ENCODE measurements around the gene GNAT2.
"Not testable (repeated sequence)": the region's sequence is repeated elsewhere in the genome, so short reads cannot be mapped to it uniquely, and the experiment has no call there.

GNAT2 gene

DNA sequence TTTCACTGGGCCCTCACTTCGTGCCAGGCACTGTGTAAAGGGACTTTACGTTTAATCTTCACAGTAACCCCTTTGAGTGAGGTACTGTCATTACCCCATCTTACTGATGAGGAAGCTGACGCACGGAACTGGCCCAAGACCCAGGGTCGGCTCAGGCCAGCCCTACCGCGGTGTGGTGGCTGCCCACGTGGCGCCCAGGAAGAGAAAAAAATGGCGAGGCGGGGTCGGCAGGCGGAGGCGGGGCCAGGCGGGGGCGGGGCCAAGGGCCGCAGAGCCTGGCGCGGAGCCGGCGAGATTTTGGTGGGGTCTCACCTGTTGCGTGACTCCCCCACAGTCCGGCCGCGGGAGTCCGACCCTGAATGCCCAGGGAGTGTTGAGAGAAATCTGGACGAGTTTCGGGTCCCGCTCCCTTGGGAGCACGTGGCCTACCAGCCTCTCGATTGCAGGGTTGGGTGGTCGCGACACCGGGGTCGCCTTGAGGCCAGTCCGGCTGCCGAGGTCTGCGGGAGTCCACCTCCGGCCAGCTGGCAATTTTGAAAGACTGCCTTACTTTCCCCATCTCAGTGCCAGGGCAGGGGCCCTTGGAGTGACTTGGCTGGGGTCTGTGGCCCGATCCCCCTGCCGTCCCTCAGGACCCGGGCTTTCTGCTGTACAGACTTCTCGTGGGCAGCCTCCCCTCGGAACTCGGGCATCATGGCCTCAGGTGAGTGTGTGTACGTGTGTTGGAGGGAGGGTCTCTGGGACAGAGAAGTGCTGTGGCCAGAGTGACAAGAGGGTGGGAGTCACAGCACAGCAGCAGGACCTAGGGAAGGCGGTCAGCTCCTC is at the start of gene GNAT2, which contains the start of gene AMPD2:
TSS of gene GNAT2 (minus strand) at position 41 of the 825 bp plus-strand sequence. CDS start 6,746 bp downstream, outside the sequence.
TSS of gene AMPD2 (plus strand) at position 262 of the 825 bp plus-strand sequence. CDS start 1,339 bp downstream, outside the sequence.
- peak; percentile 81 for DNase-seq

DNA sequence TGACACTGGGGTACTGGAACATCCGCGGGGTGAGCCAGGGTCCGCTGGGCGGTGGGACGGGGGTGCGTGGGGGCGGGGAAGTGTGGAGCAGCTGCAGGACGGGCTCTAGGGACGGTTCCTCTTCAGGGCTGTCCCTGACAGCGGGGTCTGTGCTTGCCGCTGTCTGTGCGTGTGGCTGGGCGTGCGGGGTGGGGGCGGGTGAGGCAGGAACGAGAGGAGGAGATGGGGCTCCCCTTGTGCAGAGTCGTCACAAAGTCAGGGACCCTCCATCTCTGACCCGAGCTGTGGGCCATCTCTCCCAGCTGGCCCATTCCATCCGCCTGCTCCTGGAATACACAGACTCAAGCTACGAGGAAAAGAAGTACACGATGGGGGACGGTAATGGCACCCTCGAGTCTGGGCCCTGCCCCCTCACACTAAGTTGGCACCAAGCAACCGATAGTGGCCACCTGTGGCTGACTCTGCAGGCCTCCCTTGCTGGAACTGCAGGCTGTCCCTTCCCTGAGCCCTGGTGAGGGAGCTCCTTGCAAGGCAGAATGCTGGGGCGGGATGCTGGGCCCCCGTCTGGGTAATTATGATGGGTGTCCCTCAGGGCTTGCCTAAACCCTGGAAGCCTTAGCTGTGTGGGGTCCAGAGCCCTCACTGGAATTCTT is 48.8 kb upstream of the GNAT2 start:
- DNase-seq = no peak

DNA sequence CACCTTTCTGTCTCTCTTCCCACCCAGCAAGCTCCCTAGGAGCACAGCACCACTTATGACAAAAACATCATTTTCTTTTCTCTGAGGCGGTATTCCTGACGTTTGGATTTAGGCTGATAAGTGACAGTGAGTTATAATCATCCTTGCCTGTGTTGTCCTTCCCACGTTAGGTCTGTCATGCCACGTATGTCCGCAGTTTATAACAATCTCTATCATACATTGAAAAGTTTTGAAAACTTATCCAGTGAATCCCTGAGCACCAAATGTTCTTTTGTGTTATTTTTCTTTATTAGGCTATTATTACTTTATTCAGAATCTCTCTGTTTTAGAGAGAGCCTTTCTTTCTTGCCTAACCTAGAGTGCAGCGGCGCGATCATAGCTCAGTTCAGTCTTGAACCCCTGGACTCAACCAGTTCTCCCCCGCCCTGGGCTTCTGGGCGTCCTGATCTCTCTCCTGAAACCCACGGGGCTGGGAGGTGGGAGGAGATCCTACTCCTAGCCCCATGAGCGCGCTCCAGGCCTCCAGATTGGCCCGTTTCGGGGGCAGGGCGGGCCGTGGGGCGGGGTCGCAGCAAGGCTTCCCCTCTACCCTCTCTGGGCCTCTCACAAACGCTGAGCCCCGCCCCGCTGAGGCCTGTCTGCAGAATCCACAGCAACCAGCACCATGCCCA is 48.2 kb upstream of the GNAT2 start, which contains the start of gene GSTM2:
TSS of gene GSTM2 (plus strand) at position 606 of the 671 bp plus-strand sequence. CDS start at position 665, 59 bp downstream.
- peak; percentile 81 for DNase-seq

DNA sequence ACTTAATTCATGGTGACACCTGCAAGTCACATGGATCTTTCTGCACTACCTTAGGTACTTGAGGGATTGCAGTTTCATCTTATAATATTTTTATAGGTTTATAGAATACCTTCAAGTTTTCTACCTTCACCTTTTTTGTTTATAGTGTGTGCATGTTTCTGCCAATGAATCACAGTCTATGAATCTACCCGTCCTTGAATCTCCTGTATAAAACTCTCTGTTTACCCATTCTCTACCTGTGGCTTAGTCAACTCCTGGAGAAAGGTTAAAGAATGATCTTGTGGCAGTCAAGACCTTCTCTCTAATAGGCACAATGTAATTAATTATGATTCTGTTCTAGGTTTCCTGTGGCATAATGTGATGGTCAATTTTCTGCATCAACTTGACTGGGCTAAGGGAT is 45.3 kb upstream of the GNAT2 start:
- DNase-seq = no peak

DNA sequence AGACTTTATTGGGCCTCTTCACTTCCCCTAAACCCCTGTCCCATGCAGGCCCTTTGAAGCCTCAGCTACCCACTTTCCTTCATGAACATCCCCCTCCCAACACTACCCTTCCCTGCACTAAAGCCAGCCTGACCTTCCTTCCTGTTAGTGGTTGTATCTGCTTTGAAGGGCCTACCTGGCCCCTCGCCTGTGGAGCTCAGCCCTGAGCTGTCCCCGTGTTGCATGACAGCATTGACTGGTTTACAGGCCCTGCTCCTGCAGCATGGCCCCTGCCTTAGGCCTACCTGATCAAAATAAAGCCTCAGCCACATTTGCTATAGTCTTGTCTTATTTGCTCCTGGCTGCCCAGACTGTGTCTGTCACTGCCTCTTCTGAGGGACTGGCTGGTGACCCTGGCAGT is 42.0 kb upstream of the GNAT2 start:
- DNase-seq = no peak

DNA sequence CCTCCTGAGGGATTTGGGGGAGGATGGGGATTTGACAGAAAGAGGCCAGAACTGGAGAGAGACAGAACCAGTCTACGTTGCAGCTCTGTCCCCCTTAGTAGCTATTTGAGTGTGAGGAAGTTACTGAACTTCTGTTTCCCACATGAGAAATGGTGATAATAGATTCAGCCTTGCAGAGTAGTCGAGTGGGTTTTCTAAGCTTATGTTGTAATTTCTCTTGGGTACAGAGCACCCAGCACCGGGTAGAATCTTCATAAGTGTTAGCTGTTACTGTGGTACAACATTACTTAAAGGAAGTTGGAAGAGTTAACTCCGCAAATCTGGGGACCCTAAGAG is 41.2 kb upstream of the GNAT2 start:
- not testable (repeated sequence) for DNase-seq

DNA sequence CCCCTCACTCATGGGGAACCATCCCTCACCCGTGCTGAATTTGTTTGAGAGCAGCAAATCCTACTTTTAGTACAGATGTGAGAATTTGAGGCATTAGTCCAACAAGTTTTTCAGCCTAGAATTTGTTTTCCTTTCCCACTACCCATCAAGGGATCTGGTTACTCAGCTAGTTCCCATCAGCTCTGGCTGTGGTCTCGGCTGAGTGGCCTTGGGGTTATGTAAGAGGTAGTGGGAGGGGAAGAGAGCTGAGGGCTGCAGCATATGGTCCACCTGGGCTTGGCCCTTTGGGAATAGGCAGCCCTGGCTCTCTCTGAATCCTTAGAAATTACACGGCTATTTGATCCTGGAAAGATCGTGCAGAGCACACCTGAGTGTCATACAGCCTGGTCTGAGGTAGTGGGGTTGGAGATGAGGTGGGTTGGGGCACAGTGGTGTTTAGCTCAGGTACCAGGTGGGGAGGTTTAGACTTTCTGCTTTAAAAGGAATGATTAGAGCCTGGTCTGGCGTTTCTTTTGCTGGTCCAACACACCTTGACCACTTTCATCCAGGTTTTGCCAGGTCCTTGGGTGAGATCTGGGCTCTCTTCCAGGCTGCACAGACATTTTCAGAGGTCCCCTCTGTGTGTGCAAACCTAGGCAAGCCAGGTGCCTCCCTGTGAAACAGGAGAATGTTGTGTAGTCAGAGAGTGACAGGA is 40.7 kb upstream of the GNAT2 start:
- no peak for DNase-seq

DNA sequence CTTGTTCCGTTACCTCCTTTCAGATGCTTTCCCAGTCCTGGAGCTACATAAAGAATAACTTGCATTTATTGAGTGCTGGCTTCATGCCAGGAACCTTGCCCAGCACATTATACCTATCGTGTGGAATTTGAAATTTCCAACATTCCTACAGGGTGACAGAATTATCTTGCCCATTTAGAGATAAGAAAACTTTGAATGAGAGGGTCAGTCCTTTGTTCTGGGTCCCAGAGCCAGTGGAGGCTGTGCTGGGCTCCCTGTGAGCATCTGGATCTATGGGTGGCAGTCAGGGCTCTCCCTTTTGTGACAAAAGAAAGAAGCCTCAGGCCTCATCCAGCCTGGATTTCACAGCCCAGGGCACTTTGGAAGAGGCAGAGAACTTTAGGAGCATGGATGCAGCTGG is 39.7 kb upstream of the GNAT2 start:
- DNase-seq = no peak

DNA sequence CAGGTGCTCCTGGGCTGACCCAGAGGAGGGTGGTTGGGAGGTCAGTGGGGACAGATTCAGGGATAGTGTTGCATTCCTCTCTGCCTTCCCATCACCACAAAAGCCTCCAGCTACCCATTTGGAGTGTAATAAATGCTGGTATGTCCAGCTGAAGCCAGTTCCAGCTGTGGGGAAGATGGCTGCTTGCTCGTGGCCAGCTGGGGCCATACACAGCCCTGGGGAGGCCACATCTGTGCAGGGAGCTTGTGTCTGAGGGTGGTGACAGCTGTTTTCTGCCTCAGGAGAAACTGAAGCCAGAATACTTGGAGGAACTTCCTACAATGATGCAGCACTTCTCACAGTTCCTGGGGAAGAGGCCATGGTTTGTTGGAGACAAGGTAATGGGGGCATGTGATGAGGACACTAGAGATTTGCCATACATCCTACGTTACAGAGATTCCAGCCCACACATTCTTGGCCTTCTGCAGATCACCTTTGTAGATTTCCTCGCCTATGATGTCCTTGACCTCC is 39.2 kb upstream of the GNAT2 start:
- DNase-seq = no peak

DNA sequence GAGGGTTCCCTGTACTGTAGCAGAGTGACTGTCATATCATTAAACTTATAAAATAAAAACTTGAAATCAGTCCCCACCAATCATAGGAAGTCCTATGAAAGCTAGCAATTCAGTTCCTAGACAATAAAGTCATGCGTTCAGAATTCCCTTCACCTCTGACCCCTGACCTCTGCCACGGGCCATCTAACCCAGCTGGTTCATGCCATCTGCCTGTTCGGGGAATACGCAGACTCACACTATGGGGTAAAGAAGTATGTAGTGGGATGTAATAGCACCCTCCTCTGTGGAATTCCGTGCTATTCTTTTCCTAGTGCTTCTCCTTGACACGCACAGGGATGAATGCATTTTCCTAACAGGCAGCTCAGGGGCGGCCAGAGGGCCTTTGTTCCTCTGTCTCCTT is 38.6 kb upstream of the GNAT2 start:
- no peak for DNase-seq

DNA sequence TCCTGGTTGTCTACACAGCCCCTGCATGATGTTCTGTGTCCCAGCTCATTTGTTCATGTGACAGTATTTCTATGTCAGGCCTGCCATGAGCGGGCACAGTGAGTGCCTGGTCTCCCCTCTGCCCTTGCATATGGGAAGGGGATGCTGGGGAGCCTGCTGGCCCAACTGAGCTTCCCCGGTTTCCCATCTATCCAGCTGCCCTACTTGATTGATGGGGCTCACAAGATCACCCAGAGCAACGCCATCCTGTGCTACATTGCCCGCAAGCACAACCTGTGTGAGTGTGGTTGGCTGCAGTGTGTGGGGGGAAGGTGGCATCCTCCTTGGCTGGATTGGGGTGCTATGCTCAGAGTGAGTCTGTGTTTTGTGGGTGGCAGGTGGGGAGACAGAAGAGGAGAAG is 38.0 kb upstream of the GNAT2 start:
- no peak for DNase-seq

DNA sequence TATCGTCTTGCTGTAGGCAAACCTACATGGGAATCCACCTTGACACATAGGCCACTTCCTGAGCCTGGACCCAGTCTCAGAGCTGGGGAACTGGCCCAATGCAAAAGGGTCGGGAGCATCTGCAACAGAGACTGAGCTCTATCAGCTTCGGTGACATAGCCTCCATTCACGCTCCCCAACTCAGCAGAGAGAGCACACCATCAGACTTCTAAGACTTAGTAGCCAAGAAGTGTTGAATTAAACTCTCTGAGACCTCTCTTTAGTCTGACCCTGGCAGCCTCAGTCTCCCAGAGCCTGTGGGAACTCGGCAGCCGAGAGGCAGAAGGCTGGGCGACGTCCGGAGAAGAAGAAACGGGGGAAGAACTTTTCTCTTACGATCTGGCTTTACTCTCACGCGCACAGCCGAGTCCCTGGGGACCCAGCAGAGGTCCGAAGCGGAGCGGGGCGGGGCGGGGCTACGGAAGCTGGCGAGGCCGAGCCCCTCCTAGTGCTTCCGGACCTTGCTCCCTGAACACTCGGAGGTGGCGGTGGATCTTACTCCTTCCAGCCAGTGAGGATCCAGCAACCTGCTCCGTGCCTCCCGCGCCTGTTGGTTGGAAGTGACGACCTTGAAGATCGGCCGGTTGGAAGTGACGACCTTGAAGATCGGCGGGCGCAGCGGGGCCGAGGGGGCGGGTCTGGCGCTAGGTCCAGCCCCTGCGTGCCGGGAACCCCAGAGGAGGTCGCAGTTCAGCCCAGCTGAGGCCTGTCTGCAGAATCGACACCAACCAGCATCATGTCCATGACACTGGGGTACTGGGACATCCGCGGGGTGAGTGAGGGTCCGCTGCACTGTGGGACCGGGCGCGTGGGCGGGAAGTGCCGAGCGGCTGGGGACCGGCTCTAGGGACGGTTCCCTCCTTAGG is 36.5 kb upstream of the GNAT2 start, which contains the start of gene GSTM4:
TSS of gene GSTM4 (plus strand) at position 485 of the 905 bp plus-strand sequence. CDS start at position 776, 291 bp downstream.
- peak; percentile 67 for DNase-seq

DNA sequence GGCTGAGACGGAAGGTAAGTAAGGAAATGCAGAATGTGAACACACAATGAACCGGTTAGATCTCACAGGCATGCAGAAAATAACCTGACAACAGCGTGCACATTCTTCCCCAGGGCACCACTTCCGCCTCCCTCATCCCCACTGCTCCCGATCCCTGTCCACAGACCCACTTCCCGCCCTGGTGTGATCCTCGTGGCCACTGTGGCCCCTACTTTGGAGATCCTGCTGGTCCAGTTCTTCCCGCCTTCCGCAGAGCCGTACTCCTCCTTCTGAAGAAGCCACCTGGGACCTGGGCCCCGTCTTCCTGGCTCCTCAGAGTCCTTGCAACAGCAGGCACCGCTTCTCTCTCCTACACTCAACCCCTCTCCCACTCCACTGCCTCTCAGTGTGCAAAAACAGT is 35.1 kb upstream of the GNAT2 start:
- DNase-seq = no peak

DNA sequence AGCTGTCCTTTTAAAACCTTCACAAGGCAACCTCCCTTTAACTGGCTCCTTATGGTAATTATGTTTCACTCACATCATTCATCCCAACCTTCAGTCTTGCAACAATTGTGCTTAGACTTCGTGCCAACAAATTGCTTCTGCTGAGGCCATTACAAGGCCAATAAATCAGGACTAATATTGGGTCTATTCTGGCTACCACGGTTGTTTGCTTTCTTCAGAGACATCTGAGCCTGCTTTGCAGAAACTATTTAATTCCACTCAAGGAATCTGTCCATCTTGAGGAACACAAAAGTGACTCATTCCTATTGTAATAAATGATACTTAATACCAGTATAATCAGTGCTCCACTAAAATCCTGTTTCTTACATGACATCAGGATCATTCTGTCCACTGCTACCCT is 33.9 kb upstream of the GNAT2 start:
- DNase-seq = no peak

DNA sequence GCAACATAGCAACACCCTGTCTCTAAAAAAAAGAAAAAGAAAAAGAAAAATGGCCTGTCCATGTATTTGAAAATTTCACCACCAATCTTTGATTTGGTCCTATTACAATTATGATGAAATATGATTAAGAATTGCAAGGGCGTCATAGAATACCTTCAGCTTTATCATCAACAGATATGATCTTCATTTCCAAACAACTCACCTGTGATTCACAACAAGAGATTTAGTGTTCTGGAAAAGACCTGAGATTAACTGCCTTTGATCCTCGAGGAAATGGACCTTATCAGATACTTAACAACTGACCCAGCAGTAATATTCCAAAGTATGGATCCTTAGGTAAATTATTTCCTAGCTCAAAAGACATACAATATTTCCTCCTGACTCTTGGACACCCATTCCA is 33.0 kb upstream of the GNAT2 start:
- no peak for DNase-seq

DNA sequence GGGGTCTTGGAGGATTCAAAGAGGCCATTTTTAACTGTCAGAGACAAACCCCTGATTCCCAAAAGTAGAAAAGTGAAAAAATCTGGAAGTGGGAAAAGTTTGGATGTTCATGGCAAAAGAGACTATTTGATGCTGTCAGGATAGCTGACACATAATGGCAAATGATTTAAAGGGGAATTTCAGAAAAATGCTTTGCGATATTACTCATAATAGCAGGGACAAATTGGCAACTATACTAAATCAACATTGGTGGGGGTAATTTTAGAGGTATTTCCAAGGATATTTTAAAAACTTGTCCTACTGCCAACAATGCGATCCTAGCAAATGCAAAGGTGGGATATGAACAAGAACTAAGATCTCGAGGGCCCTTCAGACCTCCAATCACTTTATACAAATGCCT is 31.2 kb upstream of the GNAT2 start:
- DNase-seq = no peak

DNA sequence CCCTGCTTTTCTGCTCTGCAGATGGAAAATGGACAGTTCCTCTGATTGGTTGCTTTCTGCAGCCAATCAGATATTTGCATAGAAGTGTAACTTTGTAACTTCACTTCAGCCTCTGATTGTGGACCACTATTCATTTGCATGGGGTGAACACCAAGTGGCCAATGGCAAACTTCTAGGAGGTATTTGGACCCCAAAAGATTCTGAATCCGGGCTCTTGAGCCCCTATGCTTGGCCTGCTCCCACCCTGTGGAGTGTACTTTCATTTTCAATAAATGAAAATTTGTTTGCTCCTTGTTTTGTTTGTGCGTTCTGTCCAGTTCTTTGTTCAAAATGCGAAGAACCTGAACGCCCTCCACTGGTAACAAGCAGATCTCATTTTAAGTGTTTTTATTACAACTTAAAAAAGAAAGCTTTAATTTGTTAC is 30.1 kb upstream of the GNAT2 start:
- DNase-seq = no peak

DNA sequence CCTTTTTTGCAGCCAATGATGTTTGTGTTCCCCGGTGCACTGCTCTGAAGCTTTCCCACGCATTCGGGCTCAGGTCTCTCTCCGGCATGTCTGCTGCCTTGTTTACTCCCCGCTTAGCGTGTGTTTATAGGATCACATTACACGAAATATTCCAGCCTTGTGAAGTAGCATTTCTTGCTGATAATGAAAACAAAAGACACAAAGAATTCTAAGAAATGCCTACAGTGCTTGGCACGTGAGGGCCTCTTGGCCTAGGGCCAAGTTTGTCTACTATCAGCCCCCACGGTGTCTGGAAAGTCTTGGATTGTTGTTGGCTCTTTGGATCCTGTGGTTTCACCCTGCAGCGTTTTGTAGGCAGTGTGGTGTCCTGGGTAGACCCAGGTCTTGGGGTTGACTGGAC is 25.3 kb upstream of the GNAT2 start:
- DNase-seq = no peak

DNA sequence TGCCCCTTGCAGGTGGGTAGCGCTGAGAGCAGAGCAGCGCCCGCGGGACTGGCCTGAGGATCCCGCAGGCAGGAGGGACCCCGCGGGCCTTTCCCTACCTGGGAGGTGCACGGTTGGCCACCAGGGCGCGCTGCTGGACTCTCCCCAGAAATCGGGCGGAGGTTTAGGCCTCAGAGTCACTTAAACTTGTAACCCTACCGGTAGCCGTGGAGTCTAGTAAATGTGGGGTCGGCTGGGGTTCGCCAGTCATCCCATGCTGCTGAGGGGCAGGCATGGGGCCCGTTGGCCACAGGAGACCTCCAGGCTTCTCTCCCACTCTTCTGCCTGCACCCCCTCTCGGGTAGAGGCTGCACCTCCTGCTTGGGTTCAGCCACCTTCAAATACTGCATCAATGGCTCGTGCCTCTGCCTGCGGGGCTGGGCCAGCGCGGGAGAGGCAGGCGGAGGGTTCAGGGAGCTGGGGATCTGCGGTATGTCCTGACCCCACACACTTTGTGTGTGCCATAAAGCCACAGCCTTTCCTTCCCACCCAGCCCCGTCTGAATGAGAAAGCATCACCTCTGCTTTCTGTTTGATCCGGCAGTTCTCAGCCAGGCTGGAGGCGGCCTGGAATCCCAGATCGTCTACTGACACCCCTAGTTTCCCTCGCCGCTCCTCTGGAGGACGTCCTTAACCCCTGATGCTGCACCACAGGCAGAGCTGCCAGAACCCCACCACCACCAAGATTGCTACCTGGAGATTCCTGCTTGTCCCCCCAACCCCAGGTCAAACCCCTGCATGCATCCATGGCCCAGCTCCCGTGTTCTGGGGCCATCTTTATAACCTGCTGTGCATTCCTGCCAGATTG is 24.2 kb upstream of the GNAT2 start:
- peak; percentile 85 for DNase-seq

DNA sequence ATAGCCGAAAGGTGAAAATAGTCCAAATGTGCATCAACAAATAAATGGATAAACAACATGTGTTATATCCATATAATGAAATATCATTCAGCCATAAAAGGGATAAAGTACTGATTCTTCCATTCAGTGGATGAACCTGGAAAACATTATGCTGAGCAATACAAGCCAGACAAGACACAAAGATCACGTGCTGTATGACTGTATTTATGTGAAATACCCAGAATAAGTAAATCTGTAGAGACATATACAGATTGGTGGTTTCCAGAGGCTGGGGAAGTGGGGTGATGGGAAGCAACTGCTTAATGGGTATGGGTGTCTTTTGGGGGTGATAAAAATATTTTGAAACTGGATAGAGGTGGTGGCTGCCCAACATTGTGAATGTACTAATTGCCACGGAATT is 23.2 kb upstream of the GNAT2 start:
- no peak for DNase-seq

DNA sequence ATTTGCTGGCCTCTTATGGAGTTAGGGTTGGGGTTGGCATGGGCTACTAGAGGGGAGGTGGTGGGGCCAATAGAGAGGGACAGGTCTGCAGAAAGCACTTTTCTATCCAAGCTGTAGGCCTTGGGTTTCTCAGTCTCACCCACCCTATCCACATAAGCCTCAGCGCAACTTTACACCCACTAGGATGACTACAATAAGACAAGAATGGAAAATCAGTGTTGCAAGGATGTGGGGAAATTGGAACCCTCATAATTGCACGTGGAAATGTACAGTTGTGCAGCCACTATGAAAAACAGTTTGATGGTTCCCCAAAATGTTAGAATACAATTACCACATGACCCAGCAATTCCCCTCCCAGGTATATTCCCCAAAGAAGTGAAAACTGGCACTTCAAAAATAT is 22.4 kb upstream of the GNAT2 start:
- DNase-seq = no peak
